ENCODE results near the gene PLCB1. TPM values are rescaled to one million over a fixed set of nuclear protein-coding genes. Genes with fewer than 3 reads are reported as not detected.

Gene PLCB1
- total RNA-seq, 1 donor from 2014 or later: 13.6 TPM

GRCh38 chr20:8395956-8396355 lies 263.9 kb downstream of the PLCB1 start:
- no peak for DNase-seq (ENCODE audit: low read depth, low spot score)

- no peak for DNase-seq (ENCODE audit: low read depth, low spot score)
These were observed 266.4 kb downstream of the PLCB1 start for GRCh38 chr20:8398263-8399051.

GRCh38 chr20:8399947-8400346 lies 267.9 kb downstream of the PLCB1 start:
- DNase-seq (ENCODE audit: low read depth, low spot score): no peak

GRCh38 chr20:8400486-8400885 lies 268.4 kb downstream of the PLCB1 start:
- DNase-seq (ENCODE audit: low read depth, low spot score): no peak

- no peak for DNase-seq (ENCODE audit: low read depth, low spot score)
These were observed 269.5 kb downstream of the PLCB1 start for GRCh38 chr20:8401556-8401955.

- no peak for DNase-seq (ENCODE audit: low read depth, low spot score)
These were observed 270.7 kb downstream of the PLCB1 start for GRCh38 chr20:8402798-8403197.

GRCh38 chr20:8404912-8405635 lies 273.0 kb downstream of the PLCB1 start:
- no peak for DNase-seq (ENCODE audit: low read depth, low spot score)

GRCh38 chr20:8406391-8406790 lies 274.3 kb downstream of the PLCB1 start:
- DNase-seq (ENCODE audit: low read depth, low spot score): no peak

- no peak for DNase-seq (ENCODE audit: low read depth, low spot score)
These were observed 276.7 kb downstream of the PLCB1 start for GRCh38 chr20:8408587-8409307.

GRCh38 chr20:8413691-8414090 lies 281.6 kb downstream of the PLCB1 start:
- no peak for DNase-seq (ENCODE audit: low read depth, low spot score)

GRCh38 chr20:8414586-8415274 lies 282.7 kb downstream of the PLCB1 start:
- no peak for DNase-seq (ENCODE audit: low read depth, low spot score)

- no peak for DNase-seq (ENCODE audit: low read depth, low spot score)
These were observed 289.9 kb downstream of the PLCB1 start for GRCh38 chr20:8421981-8422380.

GRCh38 chr20:8423482-8423881 lies 291.4 kb downstream of the PLCB1 start:
- no peak for DNase-seq (ENCODE audit: low read depth, low spot score)

- no peak for DNase-seq (ENCODE audit: low read depth, low spot score)
These were observed 291.9 kb downstream of the PLCB1 start for GRCh38 chr20:8424010-8424409.

GRCh38 chr20:8425016-8425415 lies 292.9 kb downstream of the PLCB1 start:
- no peak for DNase-seq (ENCODE audit: low read depth, low spot score)

- no peak for DNase-seq (ENCODE audit: low read depth, low spot score)
These were observed 293.7 kb downstream of the PLCB1 start for GRCh38 chr20:8425802-8426201.

GRCh38 chr20:8427419-8428040 lies 295.5 kb downstream of the PLCB1 start:
- DNase-seq (ENCODE audit: low read depth, low spot score): peak; percentile 11

GRCh38 chr20:8428988-8429387 lies 296.9 kb downstream of the PLCB1 start:
- no peak for DNase-seq (ENCODE audit: low read depth, low spot score)

- DNase-seq (ENCODE audit: low read depth, low spot score): no peak
These were observed 299.7 kb downstream of the PLCB1 start for GRCh38 chr20:8431538-8432434.

All from pulmonary artery endothelial cell (primary cell).